ENCODE results near the gene GDF11. TPM values are rescaled to one million over a fixed set of nuclear protein-coding genes. Genes with fewer than 3 reads are reported as not detected.

Gene GDF11
- total and polyA plus RNA-seq, 2 of the 8 experiments (the other 6 are each of a cell fraction or from before 2014, with no cell fraction given): 12.1 to 15.1 TPM

GRCh38 chr12:55693323-55694187 lies 49.4 kb upstream of the GDF11 start:
- no peak overlapping the region for H2BK15ac ChIP-seq (ENCODE audit: low read length)
- no peaks in the 10 kb centered on the region for H3K79me2 ChIP-seq (ENCODE audit: control insufficient read depth in 1 of 2, insufficient read depth in 2 of 2, low read length in 2 of 2)
- no peak overlapping the region for H3K27ac ChIP-seq (ENCODE audit: low read depth, low read length)
- H3K4ac ChIP-seq (replicated peaks; ENCODE audit: insufficient read length, low read depth, low read length): no peak overlapping the region
- no peak overlapping the region for H3K18ac ChIP-seq (ENCODE audit: extremely low read depth, low read length)
- no peak overlapping the region; the same call in 1 of the 2 replicates for H4K8ac ChIP-seq (ENCODE audit: extremely low read depth, insufficient read depth, low read length)
- H3K56ac ChIP-seq (replicated peaks; ENCODE audit: insufficient read length, low read depth, low read length): no peak overlapping the region
- H3K4me1 ChIP-seq (replicated peaks in 1 of 4; ENCODE audit: control insufficient read depth in 3 of 4, insufficient read depth in 4 of 4, low read length in 3 of 4): no peaks in the 10 kb centered on the region
- no peaks in the 10 kb centered on the region for H3K23me2 ChIP-seq (ENCODE audit: low read depth, low read length)
- H3K36me3 ChIP-seq (ENCODE audit: control insufficient read depth in 2 of 4, insufficient read depth in 4 of 4, low read length in 3 of 4): peaks cover 7 to 49% (median 14%) of the 10 kb centered on the region in 4 experiments; a peak in 7 of 8 replicates
- H3K23ac ChIP-seq (ENCODE audit: insufficient read length): no peak overlapping the region
- POLR2A ChIA-PET (ENCODE audit: partially characterized antibody): interaction anchor here (0.8 to 1.3 kb wide), 5 partner anchors 9 to 313 kb away, joined by 3 to 4 read pairs (median 3); a partner anchor contains a TSS
- H4K5ac ChIP-seq (ENCODE audit: insufficient read length, low read depth, low read length): no peak overlapping the region
- no peak overlapping the region for H2BK120ac ChIP-seq (replicated peaks; ENCODE audit: low read depth, low read length)
- H3K79me1 ChIP-seq (ENCODE audit: low read depth, low read length): no peaks in the 10 kb centered on the region; the same call in 1 of the 2 replicates
- no peak for FAIRE-seq
- no peak overlapping the region for H3K9ac ChIP-seq (replicated peaks in 1 of 4; ENCODE audit: extremely low read depth in 1 of 4, low read depth in 3 of 4, low read length in 3 of 4)
- H4K91ac ChIP-seq (replicated peaks; ENCODE audit: insufficient read length, low read length): no peak overlapping the region
- H3K27me3 ChIP-seq (replicated peaks in 1 of 4; ENCODE audit: control insufficient read depth in 3 of 4, extremely low read depth in 1 of 4, insufficient read depth in 3 of 4, low read length in 3 of 4): no peaks in the 10 kb centered on the region
- WGBS, 2 experiments (ENCODE audit: extremely low coverage in 1 of 2, insufficient coverage in 1 of 2, insufficient read length in 1 of 2, insufficient replicate concordance in 2 of 2, low coverage in 1 of 2, low lambda C conversion rate in 2 of 2, missing lambda C conversion rate in 1 of 2): 94% methylated on average over 6 of the region's 7 CpGs; no CpG with 5 or more reads in 1 of the 2 experiments
- no peak overlapping the region for H3K4me3 ChIP-seq (ENCODE audit: extremely low read depth in 1 of 4, insufficient read depth in 2 of 4, low read depth in 3 of 4, low read length in 4 of 4)
- CTCF ChIA-PET (ENCODE audit: partially characterized antibody): interaction anchor here (0.6 to 5.9 kb wide), 5 partner anchors 10 to 48 kb away, joined by 4 to 36 read pairs (median 5); partner anchors contain the start of gene ITGA7
- H3K4me2 ChIP-seq (ENCODE audit: insufficient read depth in 1 of 2, low read depth in 2 of 2, low read length in 2 of 2): no peak overlapping the region
- H3K9me3 ChIP-seq (ENCODE audit: insufficient read depth in 2 of 2, low read depth in 1 of 2, low read length in 1 of 2): no peaks in the 10 kb centered on the region
- no peak for TF ChIP-seq ZNF274 (IDR thresholded peaks at IDR 0.05; ENCODE audit: borderline replicate concordance, extremely low read depth, low read length)
- TF ChIP-seq GTF2F1 (IDR thresholded peaks at IDR 0.05; ENCODE audit: borderline replicate concordance, low read depth, low read length): no peak
- TF ChIP-seq SP4 (IDR thresholded peaks at IDR 0.05; ENCODE audit: low read length): no peak
- H2AK5ac ChIP-seq (ENCODE audit: low read depth, low read length): no peak overlapping the region
- H2BK20ac ChIP-seq (ENCODE audit: low read length): no peak overlapping the region
- H3K14ac ChIP-seq (ENCODE audit: insufficient read length): no peak overlapping the region
- H2AFZ ChIP-seq (ENCODE audit: low read length): no peak overlapping the region
- H4K20me1 ChIP-seq (replicated peaks in 1 of 2; ENCODE audit: control insufficient read depth in 1 of 2, insufficient read depth in 2 of 2, low read length in 2 of 2): peaks cover 0 to 2% of the 10 kb centered on the region in 2 experiments
- no peak overlapping the region for H2BK5ac ChIP-seq (ENCODE audit: low read depth, low read length)
- no peak overlapping the region for H2BK12ac ChIP-seq (ENCODE audit: low read depth, low read length)
- DNase-seq (ENCODE audit: low read depth in 1 of 2, low spot score in 2 of 2): no peak

Measured in H1 (cell line).